Testis (tissue), 2 donors: ENCODE data around the gene RASAL1.

Experiments
- POLR2A ChIP-seq: fragments of 450-650 bp; IDR thresholded peaks from one replicate; pipeline ENCODE4 v1.6.1; 2017; ENCODE audit warnings: antibody characterized with exemption, mild to moderate bottlenecking, moderate library complexity
- TF ChIP-seq, protein P1 (sequence below), 3 experiments: fragments of 450-650 bp in 2 of 3; fragments of 200-600 bp in 1 of 3; sonication (generic) in 1 of 3; IDR thresholded peaks; one replicate each; pipeline ENCODE4 v1.5.1; 2016 to 2019; ENCODE audit warnings: antibody characterized with exemption in 3 of 3, mild to moderate bottlenecking in 2 of 3, moderate library complexity in 1 of 3

DNA sequence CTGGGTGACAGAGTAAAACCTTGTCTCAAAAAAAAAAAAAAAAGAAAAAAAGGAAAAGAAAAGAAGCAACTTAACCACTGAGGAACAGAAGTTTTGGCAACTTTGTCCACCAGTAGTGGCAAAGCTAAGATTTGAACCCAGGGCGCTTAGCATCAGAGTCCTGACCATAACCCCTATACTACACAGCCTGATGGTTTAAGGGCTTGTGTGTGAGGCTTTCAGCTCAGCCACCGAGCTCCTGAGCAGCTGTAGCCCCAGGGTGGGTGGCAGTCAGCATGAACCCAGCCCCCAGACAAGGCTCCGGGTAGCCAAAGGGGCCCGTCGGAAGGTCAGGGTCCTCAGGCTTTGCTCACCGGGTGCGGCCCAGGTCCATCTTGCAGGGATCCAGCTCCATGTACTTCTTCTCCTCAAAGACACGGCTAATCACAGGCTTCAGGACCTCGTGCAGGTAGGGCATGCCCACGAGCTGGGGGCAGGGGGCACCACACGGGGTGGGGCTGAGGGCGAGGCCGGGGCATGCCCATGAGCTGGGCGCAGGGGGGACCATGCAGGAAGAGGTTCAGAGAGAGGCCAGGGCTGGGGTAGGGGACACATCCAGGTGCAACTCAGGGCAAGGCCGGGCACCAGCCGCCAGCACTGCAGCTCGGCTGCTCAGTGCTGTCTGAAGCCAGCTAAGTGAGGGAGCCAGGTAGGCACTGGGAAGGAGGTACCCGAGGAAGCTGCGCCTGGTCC, 20.9 kb downstream of the RASAL1 start:
- TF ChIP-seq POLR2A, result no peak
- TF ChIP-seq, protein P1, sequence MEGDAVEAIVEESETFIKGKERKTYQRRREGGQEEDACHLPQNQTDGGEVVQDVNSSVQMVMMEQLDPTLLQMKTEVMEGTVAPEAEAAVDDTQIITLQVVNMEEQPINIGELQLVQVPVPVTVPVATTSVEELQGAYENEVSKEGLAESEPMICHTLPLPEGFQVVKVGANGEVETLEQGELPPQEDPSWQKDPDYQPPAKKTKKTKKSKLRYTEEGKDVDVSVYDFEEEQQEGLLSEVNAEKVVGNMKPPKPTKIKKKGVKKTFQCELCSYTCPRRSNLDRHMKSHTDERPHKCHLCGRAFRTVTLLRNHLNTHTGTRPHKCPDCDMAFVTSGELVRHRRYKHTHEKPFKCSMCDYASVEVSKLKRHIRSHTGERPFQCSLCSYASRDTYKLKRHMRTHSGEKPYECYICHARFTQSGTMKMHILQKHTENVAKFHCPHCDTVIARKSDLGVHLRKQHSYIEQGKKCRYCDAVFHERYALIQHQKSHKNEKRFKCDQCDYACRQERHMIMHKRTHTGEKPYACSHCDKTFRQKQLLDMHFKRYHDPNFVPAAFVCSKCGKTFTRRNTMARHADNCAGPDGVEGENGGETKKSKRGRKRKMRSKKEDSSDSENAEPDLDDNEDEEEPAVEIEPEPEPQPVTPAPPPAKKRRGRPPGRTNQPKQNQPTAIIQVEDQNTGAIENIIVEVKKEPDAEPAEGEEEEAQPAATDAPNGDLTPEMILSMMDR (IDR thresholded peaks at IDR 0.05), result no peak
